OCI-LY3 (cell line): ENCODE data around the gene VSIG10L.

ENCODE experiments used
- H2AFZ ChIP-seq: fragments of 200-600, 300-600 bp; shearing (Covaris generic); 2 replicates; pipeline ENCODE4 v1.6.0; 2014; ENCODE audit warnings: antibody characterized with exemption, low read depth, low read length
- H3K27ac ChIP-seq: fragments of 200-600, 300-600 bp; sonication (generic); 2 replicates; pipeline ENCODE4 v1.5.1; 2014; ENCODE audit warnings: mild to moderate bottlenecking, low read length, moderate library complexity, mixed read lengths
- H3K27me3 ChIP-seq: fragments of 200-600, 300-600 bp; sonication (generic); 2 replicates; pipeline ENCODE4 v1.6.1; 2014; ENCODE audit warnings: low read depth, low read length, mixed read lengths
- H3K36me3 ChIP-seq: fragments of 200-600, 300-600 bp; sonication (generic); replicated peaks from 2 replicates; pipeline ENCODE3; 2014; ENCODE audit warnings: low read depth, low read length, mixed read lengths
- H3K4me1 ChIP-seq: fragments of 300-600, 200-600 bp; sonication (generic); 2 replicates; pipeline ENCODE4 v1.6.1; 2014; ENCODE audit warnings: low read length, mixed read lengths
- H3K4me2 ChIP-seq: fragments of 200-600, 300-600 bp; sonication (generic); 2 replicates; pipeline ENCODE4 v1.6.1; 2014; ENCODE audit warnings: low read length, mixed read lengths
- H3K4me3 ChIP-seq: fragments of 300-600, 200-600 bp; sonication (generic); 2 replicates; pipeline ENCODE4 v1.5.1; 2014; ENCODE audit warnings: antibody characterized with exemption, mild to moderate bottlenecking, low read length, moderate library complexity
- H3K79me2 ChIP-seq: fragments of 300-600, 200-600 bp; shearing (Covaris generic); 2 replicates; pipeline ENCODE4 v1.6.1; 2014; ENCODE audit warnings: mild to moderate bottlenecking, low read length, mixed read lengths
- H3K9ac ChIP-seq: fragments of 300-600, 200-600 bp; shearing (Covaris generic); 2 replicates; pipeline ENCODE4 v1.6.0; 2014; ENCODE audit warnings: mild to moderate bottlenecking, low read length, moderate library complexity
- H3K9me3 ChIP-seq: fragments of 200-600, 300-600 bp; shearing (Covaris generic); 2 replicates; pipeline ENCODE4 v1.6.1; 2014; ENCODE audit warnings: low read length, mixed read lengths; ENCODE audit not compliant: insufficient read depth
- H4K20me1 ChIP-seq: fragments of 200-600, 300-600 bp; sonication (generic); 2 replicates; pipeline ENCODE4 v1.6.1; 2016; ENCODE audit warnings: low read length, mixed read lengths; ENCODE audit not compliant: insufficient read depth
- EZH2phosphoT487 ChIP-seq: fragments of 200-600 bp; shearing (Covaris generic); IDR thresholded peaks from 2 replicates; pipeline ENCODE4 v1.6.1; 2018; ENCODE audit warnings: antibody characterized with exemption, mixed run types, low read depth
- TF ChIP-seq, protein P1 (sequence below): fragments of 200-600, 300-600 bp; sonication (generic); IDR thresholded peaks from 2 replicates; pipeline ENCODE4 v1.5.1; 2014; ENCODE audit warnings: antibody characterized with exemption, low read length, low read depth

VSIG10L gene

DNA sequence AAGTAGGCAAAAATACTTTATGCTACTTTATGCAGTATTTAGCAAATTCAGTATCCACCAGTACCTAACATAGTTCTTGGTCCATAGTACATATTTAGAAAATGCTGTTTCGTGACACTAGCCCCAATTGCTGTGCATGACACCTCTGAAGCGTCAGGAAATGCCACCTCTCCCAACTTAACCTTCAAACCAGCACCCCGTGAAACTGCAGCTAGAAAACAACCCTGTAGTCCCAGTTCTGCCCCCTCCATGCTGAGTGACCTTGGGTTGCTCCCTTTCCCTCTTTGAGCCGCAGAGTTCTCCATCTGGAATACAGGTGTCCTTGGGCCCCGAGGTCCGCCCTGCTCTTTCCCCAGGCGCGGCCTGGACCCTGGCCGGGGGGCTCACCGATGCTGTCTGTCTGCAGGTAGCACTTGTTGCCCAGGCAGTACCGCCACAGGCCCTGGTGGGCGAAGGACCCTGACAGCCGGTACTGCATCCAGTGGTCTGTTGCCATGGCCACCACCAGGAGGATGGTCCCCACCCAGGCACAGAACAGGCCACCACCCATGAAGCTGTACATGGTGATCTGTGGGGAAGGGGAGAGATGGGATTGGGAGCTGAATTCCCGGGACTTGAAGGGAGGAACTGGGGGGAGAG, 45.1 kb upstream of the VSIG10L start:
- Histone ChIP-seq H3K27me3 (0 out of 2 replicates have a peak, but pooled peaks cover 3% of the 10 kb centered on the region), H4K20me1 (no peaks in the 10 kb centered on the region), H3K4me3 (no peak overlapping the region), H3K4me1 (peaks cover 12% of the 10 kb centered on the region), H3K4me2 (no peak overlapping the region), H2AFZ (no peak overlapping the region), H3K9ac (no peak overlapping the region), H3K36me3 (no peaks in the 10 kb centered on the region), H3K79me2 (no peaks in the 10 kb centered on the region), H3K27ac (no peak overlapping the region), H3K9me3 (no peaks in the 10 kb centered on the region)
- no peak for TF ChIP-seq EZH2phosphoT487
- TF ChIP-seq, protein P1, sequence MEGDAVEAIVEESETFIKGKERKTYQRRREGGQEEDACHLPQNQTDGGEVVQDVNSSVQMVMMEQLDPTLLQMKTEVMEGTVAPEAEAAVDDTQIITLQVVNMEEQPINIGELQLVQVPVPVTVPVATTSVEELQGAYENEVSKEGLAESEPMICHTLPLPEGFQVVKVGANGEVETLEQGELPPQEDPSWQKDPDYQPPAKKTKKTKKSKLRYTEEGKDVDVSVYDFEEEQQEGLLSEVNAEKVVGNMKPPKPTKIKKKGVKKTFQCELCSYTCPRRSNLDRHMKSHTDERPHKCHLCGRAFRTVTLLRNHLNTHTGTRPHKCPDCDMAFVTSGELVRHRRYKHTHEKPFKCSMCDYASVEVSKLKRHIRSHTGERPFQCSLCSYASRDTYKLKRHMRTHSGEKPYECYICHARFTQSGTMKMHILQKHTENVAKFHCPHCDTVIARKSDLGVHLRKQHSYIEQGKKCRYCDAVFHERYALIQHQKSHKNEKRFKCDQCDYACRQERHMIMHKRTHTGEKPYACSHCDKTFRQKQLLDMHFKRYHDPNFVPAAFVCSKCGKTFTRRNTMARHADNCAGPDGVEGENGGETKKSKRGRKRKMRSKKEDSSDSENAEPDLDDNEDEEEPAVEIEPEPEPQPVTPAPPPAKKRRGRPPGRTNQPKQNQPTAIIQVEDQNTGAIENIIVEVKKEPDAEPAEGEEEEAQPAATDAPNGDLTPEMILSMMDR: no peak

- Histone ChIP-seq H3K27ac (no peak overlapping the region), H2AFZ (no peak overlapping the region), H3K4me1 (peaks cover 3% of the 10 kb centered on the region; the same call in 1 of the 2 replicates), H3K9ac (no peak overlapping the region), H4K20me1 (no peaks in the 10 kb centered on the region), H3K4me2 (no peak overlapping the region), H3K9me3 (0 out of 2 replicates have a peak, but pooled peaks cover 3% of the 10 kb centered on the region), H3K36me3 (no peaks in the 10 kb centered on the region), H3K27me3 (0 out of 2 replicates have a peak, but pooled peaks cover 3% of the 10 kb centered on the region), H3K79me2 (no peaks in the 10 kb centered on the region), H3K4me3 (no peak overlapping the region)
- TF ChIP-seq EZH2phosphoT487: no peak
- TF ChIP-seq, protein P1: no peak
Observed at GRCh38 chr19:51382004-51382403, 40.1 kb upstream of the VSIG10L start.

DNA sequence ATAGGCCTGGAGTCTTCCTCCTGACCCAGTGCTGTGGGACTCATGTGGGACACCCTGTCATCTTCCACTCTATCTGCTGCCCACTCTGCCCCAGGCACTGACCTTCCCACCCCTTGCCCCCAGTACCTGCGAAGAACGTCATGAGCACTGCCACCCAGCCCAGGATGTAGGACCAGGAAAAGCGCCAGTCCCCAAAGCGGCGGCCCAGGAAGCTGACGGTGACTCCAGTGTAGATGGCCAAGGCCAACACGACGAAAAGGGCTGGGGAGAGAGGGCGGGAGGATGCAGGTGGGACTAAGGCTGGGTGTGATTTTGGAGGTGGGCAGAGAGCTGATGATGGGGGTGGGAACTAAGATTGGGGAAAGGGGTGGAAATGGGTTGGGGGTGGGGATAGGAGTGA, 38.4 kb upstream of the VSIG10L start:
- Histone ChIP-seq H3K79me2 (no peaks in the 10 kb centered on the region), H3K4me1 (peaks cover 6% of the 10 kb centered on the region), H3K9me3 (0 out of 2 replicates have a peak, but pooled peaks cover 3% of the 10 kb centered on the region), H2AFZ (no peak overlapping the region), H3K4me2 (no peak overlapping the region), H3K36me3 (no peaks in the 10 kb centered on the region), H3K27ac (no peak overlapping the region), H3K9ac (no peak overlapping the region), H4K20me1 (no peaks in the 10 kb centered on the region), H3K4me3 (no peak overlapping the region), H3K27me3 (0 out of 2 replicates have a peak, but pooled peaks cover 3% of the 10 kb centered on the region)
- no peak for TF ChIP-seq EZH2phosphoT487
- TF ChIP-seq, protein P1: no peak

GRCh38 chr19:51377422-51377821, 35.5 kb upstream of the VSIG10L start:
- Histone ChIP-seq H3K9me3 (0 out of 2 replicates have a peak, but pooled peaks cover 3% of the 10 kb centered on the region), H2AFZ (no peak overlapping the region), H3K27ac (no peak overlapping the region), H3K4me3 (no peak overlapping the region), H3K27me3 (no peaks in the 10 kb centered on the region), H3K79me2 (no peaks in the 10 kb centered on the region), H3K36me3 (no peaks in the 10 kb centered on the region), H3K4me2 (no peak overlapping the region), H3K9ac (no peak overlapping the region), H3K4me1 (peaks cover 6% of the 10 kb centered on the region), H4K20me1 (no peaks in the 10 kb centered on the region)
- TF ChIP-seq, protein P1: no peak
- TF ChIP-seq EZH2phosphoT487: no peak
